Glomerular visceral epithelial cell (primary cell): ENCODE data around the gene ADAM12.
"Not testable (repeated sequence)": the region's sequence is repeated elsewhere in the genome, so short reads cannot be mapped to it uniquely, and the experiment has no call there.

Experiments
- DNase-seq: peaks from one replicate; pipeline ENCODE4 v3.0.0-alpha.2; 2016; ENCODE audit errors: extremely low spot score

The ADAM12 gene

DNA sequence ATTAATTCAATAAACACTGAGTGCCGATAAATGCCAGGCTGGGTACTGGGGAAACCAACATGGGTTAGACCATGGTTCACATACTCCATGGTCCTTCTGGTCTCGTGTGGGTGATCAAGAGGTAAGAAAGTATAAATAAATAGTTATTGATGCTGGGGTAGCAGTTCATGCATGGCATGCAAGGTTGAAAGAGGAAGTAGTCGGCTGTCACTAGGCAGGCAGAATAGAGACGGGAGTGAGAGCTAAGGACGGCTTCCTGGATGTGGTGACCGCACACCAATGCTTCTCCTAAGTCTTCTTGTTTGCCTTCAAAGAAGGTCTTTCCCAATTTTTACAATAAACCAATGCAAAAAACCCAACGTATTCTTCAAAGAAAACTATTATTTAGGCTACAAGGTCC is 208.6 kb downstream of the ADAM12 start:
- no peak for DNase-seq

DNA sequence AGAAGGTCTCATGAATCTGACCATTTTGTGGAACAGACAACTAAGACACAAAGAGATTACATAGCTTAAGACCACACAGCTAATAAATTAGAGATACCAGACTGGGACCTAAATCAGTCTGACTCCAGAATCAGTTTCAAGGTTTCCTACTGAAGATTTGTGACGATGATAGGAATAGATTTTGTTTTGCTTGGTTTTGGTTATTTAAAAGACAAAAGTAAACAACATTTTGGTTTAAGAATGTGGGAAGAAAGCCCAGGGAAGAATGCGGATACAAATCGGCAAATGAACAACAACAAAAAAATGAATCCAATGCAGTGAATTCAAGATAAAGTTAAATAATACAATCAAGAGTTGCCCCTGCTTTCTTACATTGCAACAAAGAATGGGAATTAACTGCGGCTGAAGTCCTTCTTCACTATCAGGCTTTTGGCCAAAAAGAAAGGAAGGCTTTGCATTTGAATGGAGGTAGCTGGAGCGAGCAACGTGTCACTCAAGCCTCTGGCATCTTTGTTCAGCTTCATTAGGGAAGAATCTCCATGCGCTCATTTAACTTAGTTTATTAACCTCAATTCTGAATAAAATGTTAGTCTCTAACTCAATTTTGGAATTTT is 210.8 kb downstream of the ADAM12 start:
- no peak for DNase-seq

DNA sequence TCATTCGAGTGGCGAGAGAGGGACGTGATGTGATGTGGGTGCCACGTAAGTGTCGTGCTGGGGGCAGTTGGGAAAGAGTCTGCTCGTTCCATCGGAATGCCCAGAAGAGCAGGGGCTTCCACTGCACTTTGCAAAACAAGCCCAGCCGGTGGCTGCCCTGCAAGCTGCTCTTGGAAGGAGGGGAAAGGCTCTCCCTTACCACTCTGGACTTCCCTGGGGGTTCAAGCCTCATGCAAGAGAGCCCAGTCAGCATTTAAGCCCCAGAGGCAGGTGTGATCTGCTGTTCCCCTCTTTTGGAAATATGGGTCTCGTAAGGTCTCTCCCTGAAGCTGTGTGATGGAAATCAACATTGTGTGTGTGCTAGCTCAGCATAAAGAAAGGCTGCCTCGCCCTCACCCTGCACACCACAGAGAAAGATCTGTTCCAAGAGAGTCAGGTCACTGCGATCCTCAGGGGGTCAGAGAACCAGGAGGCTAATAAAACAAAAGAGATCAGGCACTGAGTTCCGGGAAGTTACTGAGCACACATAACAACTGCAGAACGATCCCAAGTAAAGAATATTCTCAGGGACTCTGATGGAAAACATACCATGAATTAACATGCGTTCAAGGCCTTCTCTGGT is 212.5 kb downstream of the ADAM12 start:
- no peak for DNase-seq

DNA sequence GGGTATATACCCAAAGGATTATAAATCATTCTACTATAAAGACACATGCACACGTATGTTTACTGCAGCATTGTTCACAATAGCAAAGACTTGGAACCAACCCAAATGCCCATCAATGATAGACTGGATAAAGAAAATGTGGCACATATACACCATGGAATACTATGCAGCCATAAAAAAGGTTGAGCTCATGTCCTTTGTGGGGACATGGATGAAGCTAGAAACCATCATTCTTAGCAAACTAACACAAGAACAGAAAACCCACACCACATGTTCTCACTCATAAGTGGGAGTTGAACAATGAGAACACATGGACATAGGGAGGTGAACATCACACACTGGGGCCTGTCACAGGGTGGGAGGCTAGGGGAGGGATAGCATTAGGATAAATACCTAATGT is 215.5 kb downstream of the ADAM12 start:
- DNase-seq: not testable (repeated sequence)

DNA sequence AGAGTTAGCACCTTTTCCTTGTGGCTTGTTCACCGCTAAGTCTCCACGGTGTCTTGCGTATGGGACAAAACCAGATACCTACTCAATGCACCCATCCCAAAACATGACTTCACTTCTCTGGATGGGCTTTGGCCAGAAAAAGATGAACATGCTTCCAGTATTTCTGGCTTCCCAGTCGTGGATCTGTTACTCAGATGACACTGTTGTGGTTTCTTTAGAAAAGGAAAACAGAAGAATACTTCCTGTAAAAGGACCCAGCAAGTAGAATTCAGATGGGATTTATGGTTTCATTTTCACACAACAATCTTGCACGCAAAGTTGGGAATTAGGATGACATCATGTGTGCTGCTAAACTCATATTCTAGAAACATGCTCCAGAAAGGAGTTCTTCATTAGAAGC is 216.7 kb downstream of the ADAM12 start:
- DNase-seq: peak; percentile 72

DNA sequence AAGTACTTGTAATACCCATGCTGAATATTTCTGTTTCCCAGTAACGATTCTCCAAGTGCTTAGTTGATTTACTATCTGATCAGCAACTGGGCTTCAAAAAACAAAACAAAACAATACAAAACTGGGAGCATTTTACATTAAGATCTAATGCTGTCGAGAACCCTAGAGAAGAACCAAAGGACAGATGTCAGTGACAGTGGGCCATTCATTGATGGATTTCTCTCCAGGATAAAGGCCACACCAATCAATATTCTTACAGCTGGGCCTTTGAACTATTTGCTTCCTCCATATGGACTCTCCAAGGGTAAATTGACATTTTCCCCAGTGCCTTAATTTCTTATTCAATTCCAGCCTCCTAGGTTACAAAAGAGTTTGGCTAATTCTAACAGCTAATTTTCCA is 217.5 kb downstream of the ADAM12 start:
- no peak for DNase-seq

DNA sequence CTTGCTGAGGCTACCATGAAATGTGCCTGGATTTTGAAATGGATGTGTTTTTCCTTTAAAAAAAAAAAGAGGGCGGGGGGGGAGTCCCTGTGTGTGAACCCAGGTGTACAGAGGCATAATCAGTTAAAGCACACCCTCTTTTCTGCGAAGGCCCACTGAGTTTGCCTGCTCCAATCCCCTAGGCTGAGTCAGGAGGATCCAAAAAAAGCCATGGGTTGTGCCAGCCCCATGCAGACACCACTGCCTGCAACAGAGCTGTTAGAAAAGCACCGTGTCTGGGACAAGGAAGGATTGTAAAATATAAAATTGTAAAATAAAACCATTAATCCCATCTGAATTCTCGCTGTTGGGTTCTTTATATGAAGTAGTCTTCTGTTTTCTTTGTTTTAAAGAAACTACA is 217.9 kb downstream of the ADAM12 start:
- DNase-seq: no peak

DNA sequence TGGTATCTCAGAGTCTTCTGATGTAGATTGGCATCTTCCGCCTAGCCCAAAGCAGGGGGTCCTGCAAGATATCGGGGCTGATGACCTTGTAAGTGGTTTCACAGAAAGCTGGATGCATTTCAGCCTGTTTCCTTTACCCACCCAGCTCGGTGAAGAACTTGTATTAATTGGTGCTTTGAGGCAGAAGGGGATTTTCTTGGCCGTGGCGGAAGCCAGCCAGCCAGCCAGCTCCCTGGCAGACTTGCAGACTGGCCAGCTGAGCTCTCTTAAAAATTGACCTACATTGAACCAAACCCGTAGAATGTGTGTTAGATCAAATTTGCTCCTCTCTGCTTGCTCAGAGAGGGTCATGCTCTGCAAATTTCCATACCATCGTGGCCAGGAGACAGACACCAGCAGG is 218.4 kb downstream of the ADAM12 start:
- no peak for DNase-seq

DNA sequence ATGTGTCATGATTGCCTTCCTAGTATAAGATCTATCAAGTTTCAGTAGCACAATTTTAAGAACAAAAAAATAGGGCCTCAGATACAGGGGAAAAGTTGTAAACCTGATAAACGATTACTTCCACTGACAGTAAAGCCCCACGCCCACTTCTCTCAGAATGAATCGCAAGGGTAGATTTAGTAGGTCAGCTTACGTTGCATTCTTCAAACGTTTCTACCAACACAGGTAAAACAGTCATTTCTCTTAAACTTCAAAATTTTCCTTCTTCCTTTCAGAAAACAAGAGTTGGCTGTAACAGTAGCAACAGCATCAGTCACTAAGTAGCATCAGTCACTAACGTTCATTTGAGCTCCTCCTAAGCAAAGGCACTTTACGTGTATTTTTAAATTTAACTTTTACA is 221.5 kb downstream of the ADAM12 start:
- no peak for DNase-seq

DNA sequence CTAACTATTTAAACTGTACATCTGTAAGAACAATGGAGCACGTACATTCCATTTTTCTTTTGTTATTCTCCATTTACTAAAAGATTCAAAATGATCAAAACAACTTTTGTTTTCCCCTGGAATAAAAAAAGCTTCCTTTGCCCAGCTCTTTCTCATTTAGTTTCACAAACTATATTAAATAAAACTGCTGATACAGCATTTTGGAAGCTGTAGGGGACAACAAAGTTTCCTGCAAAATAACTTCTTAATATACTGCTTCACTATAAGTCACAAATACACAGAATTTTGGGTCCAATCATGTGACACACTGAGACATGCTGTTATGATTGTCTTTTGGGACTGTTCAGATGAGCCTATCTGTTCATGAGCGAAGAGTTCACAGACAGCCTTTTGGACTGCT is 222.4 kb downstream of the ADAM12 start:
- DNase-seq: no peak

DNA sequence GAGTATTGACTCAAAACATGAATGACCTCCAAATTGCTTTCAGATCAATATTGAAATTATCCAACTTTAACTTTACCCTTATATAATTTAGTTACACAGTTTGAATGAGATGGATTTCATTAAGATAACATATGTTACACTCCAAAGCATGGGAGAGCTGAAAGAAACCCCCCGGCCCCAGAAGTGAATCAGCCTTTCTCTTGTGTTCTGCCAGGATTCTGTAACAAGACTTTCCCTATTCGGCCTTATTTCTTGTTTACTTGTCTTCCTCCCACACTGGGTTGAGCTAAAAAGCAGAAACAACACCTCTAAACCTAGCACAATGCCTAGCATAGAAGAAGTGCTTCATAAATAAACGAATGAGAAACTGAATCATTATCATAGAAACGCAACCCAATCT is 224.8 kb downstream of the ADAM12 start:
- no peak for DNase-seq

DNA sequence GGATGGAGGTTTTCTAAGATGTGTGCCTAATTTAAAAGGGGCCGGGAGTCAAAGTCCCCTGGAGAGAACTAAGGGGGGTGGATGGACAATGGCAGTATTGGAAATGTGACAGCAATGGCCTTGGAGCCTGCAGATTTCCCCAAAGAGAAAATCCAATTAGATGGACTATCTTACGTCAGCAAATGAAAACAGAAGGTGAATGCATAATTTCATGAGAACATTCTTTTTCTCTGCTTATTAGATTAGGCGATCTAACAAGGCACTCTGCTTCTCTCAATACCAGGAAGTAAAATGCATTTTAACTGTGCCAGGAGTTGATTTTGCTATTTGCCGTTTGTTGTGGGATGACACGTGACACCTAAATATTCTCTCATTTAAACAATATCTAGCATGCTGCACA is 226.6 kb downstream of the ADAM12 start:
- DNase-seq: no peak

DNA sequence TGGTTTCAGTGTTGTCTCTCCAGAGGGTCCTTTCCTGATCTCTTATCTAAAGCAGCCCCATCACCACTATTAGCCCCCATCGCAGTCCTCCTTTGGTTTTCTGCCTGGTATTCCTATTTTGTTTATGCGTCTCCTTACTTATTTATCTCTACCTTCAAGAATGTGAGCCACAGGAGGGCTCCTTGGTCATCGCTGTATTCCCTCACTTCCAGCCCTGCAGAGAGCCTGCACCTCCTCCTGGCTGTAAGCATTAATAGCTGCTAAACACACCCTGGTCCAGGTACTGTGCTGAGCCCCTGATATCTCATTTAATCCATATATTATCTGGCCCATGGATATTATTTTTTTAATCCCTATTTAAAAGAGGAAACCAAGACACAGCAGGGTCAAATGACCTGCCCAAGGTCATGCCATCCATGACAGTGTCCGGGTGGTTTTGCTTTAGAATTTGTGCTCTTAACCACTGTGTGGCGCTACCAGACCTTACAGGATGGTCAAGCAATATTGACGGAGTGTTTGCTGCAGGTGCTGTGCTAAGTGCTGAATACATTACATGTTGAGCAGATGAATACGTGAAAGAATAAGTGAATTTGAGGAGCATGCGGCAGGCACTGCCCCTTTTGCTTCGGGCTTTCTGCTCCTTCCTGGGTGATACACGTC is 227.2 kb downstream of the ADAM12 start:
- DNase-seq: no peak

DNA sequence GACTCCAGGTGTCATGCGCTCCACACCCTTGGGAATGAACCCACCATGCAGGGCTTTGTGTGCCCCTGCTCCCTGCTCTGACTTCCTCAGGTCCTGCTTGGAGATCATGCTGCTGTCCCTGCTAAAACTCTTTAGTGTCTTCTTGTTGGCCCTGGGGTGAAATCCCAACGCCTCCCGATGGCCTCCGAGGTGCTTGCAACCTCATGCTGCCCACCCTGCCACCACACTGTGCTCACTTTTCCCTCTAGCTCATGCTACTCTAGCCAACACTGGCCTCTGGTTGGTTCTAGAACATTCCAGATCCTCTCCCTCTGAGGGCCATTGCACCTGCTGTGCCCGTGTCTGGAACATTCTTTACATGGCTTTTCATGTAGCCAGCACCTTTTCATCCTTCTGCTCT is 227.7 kb downstream of the ADAM12 start:
- no peak for DNase-seq

DNA sequence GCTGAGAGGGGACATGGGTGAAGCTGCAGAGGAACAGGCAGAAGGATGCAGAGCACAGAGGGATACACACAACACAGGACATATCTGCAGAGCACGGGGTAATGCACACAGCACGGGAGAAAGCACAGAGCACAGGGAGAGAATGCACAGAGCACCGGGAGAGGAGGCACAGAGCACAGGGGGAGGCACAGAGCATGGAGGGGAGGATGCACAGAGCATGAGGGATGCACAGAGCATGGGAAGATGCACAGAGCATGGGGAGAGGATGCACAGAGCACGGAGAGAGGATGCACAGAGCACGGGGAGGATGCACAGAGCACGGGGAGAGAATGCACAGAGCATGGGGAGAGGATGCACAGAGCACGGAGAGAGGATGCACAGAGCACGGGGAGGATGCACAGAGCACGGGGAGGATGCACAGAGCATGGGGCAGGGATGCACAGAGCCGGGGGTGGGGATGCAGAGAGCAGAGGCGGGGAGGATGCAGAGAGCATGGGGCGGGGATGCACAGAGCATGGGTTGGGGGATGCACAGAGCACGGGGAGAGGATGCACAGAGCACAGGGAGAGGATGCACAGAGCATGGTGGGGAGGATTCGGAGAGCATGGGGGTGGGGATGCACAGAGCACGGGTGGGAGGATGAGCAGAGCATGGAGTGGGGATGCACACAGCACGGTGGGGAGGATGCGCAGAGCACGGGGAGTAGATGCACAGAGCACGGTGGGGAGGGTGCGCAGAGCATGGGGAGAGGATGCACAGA is 230.0 kb downstream of the ADAM12 start:
- DNase-seq: no peak

DNA sequence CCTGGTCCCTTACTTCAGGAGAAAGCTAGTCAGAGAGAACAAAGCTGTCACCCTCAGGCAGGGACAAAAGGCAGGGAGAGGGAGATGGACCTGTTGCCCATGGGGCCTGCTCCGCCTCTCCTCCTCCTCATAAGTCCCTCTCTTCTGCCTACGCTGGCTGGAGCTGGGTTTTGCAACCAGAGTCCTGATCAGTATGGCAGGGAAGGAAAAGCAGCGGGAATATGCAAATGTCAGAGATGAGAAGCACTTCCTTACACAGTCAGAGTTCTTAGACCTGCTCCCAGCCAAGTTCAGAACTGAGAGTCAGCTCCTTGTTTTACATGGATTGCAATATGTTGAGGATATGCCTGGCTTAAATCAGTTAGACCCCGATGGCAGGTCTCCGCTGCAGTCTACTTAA is 231.1 kb downstream of the ADAM12 start:
- DNase-seq: no peak

DNA sequence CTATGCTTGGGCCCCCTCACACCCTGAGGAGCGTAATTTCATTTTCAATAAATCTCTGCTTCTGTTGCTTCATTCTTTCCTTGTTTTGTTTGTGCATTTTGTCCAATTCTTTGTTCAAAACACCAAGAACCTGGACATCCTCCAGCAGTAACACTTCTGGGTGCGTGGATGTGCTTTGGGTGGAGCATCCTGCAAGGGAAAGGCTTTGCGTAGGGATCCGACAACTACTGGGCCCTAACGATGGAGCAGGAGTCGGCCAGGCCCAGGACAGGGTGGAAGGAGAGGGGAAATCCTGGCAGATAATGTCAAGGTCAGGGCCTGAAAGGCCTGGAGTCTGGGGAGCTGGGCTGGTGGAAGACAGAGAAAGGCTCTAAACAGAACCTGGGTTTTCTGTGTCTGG is 231.8 kb downstream of the ADAM12 start:
- no peak for DNase-seq

DNA sequence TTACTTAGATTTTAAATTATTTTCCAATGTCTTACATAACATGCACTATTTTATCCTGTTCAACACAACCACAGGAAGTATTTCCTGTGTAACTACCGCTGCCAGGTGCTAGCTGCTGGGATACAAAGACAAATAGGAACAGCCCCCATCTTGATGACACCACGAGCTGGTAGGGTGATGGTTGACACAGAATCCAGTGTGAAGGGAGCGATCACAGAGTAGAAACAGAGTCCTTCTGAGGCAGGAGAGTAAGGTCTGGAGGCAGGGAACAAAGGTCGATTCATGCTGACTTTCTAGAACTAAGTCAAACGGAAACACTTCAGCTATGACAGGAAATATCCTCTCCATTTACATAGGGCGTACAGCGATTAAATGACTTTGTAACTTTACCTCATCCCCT is 232.3 kb downstream of the ADAM12 start:
- DNase-seq: no peak

DNA sequence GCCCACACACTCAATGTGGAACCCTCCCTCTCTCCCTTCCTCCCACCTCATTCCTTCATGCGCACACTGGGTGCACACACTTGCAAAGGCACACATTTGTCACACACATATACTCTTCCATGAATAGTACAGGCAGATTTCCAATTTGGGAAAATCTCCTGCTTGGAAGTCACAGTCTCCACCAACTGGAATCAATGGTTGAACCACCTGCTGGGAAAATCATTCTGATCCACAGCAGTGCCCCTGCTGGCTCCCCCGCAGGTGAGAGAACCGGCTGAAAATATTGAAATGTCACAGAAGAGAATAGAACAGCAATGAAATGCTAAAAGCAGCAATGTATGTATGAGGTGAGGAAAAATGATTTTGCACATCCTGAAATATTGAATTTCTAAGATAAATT is 232.7 kb downstream of the ADAM12 start:
- no peak for DNase-seq

DNA sequence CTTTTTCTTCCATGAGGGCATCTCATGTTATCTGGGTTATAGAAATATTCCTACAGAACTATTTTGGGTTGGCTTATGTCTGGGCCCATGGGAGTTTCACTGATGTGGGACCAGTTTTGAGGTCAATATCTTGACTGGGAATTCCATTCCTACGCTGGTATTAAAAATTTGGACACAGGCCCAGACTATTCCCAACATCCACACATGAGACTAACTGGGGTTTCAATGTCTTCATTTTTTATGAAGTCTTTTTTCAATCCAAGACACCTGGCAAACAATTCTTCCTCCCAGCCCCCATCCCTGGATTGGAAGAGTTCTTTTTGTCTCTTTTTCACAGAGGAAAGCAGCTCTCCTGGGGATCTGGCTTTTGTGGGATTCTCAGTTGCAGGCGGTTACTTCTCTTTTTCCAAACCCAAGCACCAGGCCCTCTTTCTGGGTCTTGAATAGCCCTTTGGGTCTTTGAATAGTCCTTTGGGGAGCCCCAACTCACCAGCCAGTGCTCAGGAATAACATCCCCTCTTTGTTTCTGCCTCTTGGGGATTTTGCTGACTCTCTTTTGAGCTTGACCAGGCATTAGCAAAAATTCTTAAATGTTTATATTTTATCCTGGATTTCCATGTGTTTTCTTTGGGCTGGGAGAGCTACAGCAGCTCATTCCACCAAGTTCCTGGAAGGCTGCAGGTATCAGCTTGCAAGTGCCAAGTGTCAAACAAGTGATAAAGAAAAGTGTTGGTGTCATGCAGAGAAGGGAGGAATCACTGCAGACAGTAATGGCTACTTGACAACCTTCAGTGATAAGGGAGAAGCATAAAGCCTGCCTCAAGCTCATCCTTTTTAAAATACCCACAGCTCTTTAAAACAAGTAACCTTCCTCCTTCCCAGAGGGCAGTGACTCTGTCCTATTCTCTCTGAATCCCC is 234.3 kb downstream of the ADAM12 start:
- no peak for DNase-seq

DNA sequence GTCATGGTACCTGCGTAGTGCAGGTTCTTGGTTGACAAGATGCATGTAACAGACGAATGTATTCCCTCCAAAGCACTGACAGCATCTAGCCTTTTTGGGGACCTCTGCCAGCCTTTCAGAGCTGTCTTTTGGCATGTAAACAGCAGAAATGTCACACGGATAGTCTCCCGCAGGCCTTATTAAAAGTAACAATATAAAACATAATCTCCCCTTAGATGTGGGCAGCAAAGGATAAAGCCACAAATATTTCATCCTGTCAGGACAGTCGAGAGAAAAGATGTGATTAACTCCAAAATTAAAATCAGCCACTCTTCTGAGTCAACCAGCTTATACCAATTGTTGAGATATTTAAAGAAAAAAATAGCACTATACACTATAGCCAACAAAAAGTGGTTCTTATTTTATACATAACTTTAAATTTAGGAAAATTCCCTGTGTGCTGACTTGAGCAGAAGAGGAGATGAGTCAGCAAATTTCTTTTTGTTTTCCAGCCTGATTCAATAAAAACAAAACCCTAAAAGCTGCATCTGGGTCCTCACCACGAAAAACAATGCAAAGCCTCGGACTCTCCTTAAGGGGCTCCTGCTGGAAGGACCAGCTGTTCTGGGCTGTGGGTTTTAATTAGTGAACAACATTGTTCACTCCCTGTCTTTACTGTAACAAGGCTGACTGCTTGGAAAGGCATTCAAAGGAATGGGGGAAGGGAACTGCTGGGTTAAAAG is 240.2 kb downstream of the ADAM12 start:
- DNase-seq: peak; percentile 42
